WTC11 (cell line): ENCODE results near the gene FURIN.

ENCODE experiments used
- ATF6 ChIP-seq: sonication (generic); formaldehyde crosslinking; IDR thresholded peaks from 2 replicates; pipeline ENCODE4 v1.8.1; 2023; ENCODE audit warnings: mild to moderate bottlenecking, missing genetic modification reagents
- CTCF ChIP-seq: fragments of 200-600 bp; IDR thresholded peaks from 2 replicates; pipeline ENCODE4 v1.8.0; 2022; ENCODE audit warnings: antibody characterized with exemption
- E2F5 ChIP-seq: sonication (generic); formaldehyde crosslinking; IDR thresholded peaks from 2 replicates; pipeline ENCODE4 v1.8.1; 2022; ENCODE audit warnings: mild to moderate bottlenecking, moderate library complexity, missing genetic modification reagents
- HMGA2 ChIP-seq: fragments of 250-450 bp; sonication (Bioruptor Pico); IDR thresholded peaks from 2 replicates; pipeline ENCODE4 v1.4.0; 2021; ENCODE audit warnings: mild to moderate bottlenecking, moderate library complexity
- JUN ChIP-seq: sonication (generic); formaldehyde crosslinking; IDR thresholded peaks from 2 replicates; pipeline ENCODE4 v1.8.0; 2023; ENCODE audit warnings: mild to moderate bottlenecking, missing genetic modification reagents
- NR1H2 ChIP-seq: sonication (generic); formaldehyde crosslinking; IDR thresholded peaks from 2 replicates; pipeline ENCODE4 v1.9.0; 2021; ENCODE audit warnings: mild to moderate bottlenecking, moderate library complexity, missing genetic modification reagents
- RORB ChIP-seq: fragments of 250-450 bp; sonication (Bioruptor Pico); IDR thresholded peaks from 2 replicates; pipeline ENCODE4 v1.9.0; 2021; ENCODE audit warnings: mild to moderate bottlenecking
- TEAD4 ChIP-seq: sonication (generic); formaldehyde crosslinking; IDR thresholded peaks from 2 replicates; pipeline ENCODE4 v1.8.0; 2022; ENCODE audit warnings: mild to moderate bottlenecking, missing genetic modification reagents
- USF2 ChIP-seq: sonication (generic); formaldehyde crosslinking; IDR thresholded peaks from 2 replicates; pipeline ENCODE4 v1.8.1; 2023; ENCODE audit warnings: mild to moderate bottlenecking, missing genetic modification reagents, moderate library complexity

- TF ChIP-seq CTCF (no peak), E2F5 (CRISPR knock-in tag) (no peak), HMGA2 (no peak), NR1H2 (CRISPR knock-in tag) (no peak), JUN (no peak), TEAD4 (CRISPR knock-in tag) (no peak), RORB (CRISPR knock-in tag) (no peak), ATF6 (CRISPR knock-in tag) (no peak), USF2 (no peak)
Measured at GRCh38 chr15:90910441-90911301, 42.3 kb downstream of the FURIN start.
